Ovary (tissue), 9 donors: ENCODE data around the gene CCDC50. TPM values are rescaled to one million over a fixed set of nuclear protein-coding genes. Genes with fewer than 3 reads are reported as not detected.

Experiments used
- DNase-seq, 5 donors: peaks; one replicate each; pipeline ENCODE4 v3.0.0-alpha.2; 2019 to 2020
- H3K27ac ChIP-seq, 2 donors: fragments of 200-600 bp; one replicate each; pipeline versions ENCODE4 v1.5.1 to v1.8.0; 2019 to 2022
- H3K27me3 ChIP-seq: fragments of 200-600 bp; one replicate; pipeline ENCODE4 v1.8.0; 2022
- H3K36me3 ChIP-seq: fragments of 200-600 bp; sonication (generic); one replicate; pipeline ENCODE4 v1.5.1; 2019
- H3K4me1 ChIP-seq: one replicate; pipeline ENCODE4 v1.8.1; 2013; ENCODE audit warnings: mild to moderate bottlenecking, moderate library complexity; ENCODE audit not compliant: insufficient read depth
- H3K4me3 ChIP-seq: fragments of 200-600 bp; sonication (generic); one replicate; pipeline ENCODE4 v1.5.1; 2017
- H3K9me3 ChIP-seq, 2 donors: fragments of 200-600 bp in 1 of 2; sonication (generic) in 1 of 2; one replicate each; pipeline versions ENCODE4 v1.5.1 to v1.8.1; 2013 to 2019; ENCODE audit warnings: mild to moderate bottlenecking in 1 of 2, moderate library complexity in 1 of 2
- EP300 ChIP-seq: sonication (generic); formaldehyde crosslinking; IDR thresholded peaks from one replicate; pipeline ENCODE4 v1.6.1; 2017; ENCODE audit warnings: antibody characterized with exemption
- POLR2A ChIP-seq: fragments of 450-650 bp; IDR thresholded peaks from one replicate; pipeline ENCODE4 v1.6.1; 2017; ENCODE audit warnings: antibody characterized with exemption, mild to moderate bottlenecking, moderate library complexity
- WGBS, 3 donors: extraction: QIAGEN DNeasy Blood & Tissue Kit in 1 of 3; methylation state at CpG; one replicate each; pipeline versions ENCODE4 v1.1.5 to v1.1.7; 2013 to 2017; 5-methylcytosine and 5-hydroxymethylcytosine counted together
- intact Hi-C, 4 donors: fragments of 100-400 bp; cut with DNase I; formaldehyde crosslinking; loops; one replicate each; pipeline versions ENCODE4 v1.11.0 to v1.15.1; 2022 to 2023
- polyA plus RNA-seq, 2 donors: library from polyadenylated mRNA; stranded (reverse); fragments of 200-250 nt in 1 of 2; fragments of 350-450 nt in 1 of 2; fragmentation: Illumina TruSeq in 1 of 2; extraction: RNeasy Lipid Tissue Mini Kit (QIAGEN cat#74804) in 1 of 2; gene quantifications; one replicate each; pipeline ENCODE4 v1.2.3, GENCODE V29; 2013 to 2014
- total RNA-seq, 7 donors: library from RNA; depleted of rRNA in 2 of 7; stranded (reverse); fragments of >200 nt in 2 of 7; fragmentation: NEBNext Ultra II Directional in 3 of 7; extraction: Animal tissue kit (Norgen Biotek cat#: 25700) in 3 of 7; gene quantifications; one replicate each; pipeline versions ENCODE4 v1.1.0 to v1.2.4, GENCODE V29; 2016 to 2023
- TF ChIP-seq, protein P1 (sequence below), 3 donors: fragments of 450-650 bp in 2 of 3; fragments of 200-600 bp in 1 of 3; IDR thresholded peaks; one replicate each; pipeline versions ENCODE4 v1.5.1 to v1.8.0; 2016 to 2022; ENCODE audit warnings: antibody characterized with exemption in 3 of 3, mild to moderate bottlenecking in 1 of 3
- donor health status: DM: no; HTN: no; CAD: no; lungs with moderate emphysema.
- donor health status: DM: no; HTN: no; CAD: no.
- donor health status: Bipolar disorder and iron deficiency.
- donor health status: DM: yes; HTN: yes; CAD: no.
- donor health status: DM: no; HTN: no; CAD: no.
- donor health status: DM: yes; HTN: yes; CAD: no.

CCDC50 gene
- total and polyA plus RNA-seq, 9 donors: 39.6 to 85.9 (median 75.2) TPM

DNA sequence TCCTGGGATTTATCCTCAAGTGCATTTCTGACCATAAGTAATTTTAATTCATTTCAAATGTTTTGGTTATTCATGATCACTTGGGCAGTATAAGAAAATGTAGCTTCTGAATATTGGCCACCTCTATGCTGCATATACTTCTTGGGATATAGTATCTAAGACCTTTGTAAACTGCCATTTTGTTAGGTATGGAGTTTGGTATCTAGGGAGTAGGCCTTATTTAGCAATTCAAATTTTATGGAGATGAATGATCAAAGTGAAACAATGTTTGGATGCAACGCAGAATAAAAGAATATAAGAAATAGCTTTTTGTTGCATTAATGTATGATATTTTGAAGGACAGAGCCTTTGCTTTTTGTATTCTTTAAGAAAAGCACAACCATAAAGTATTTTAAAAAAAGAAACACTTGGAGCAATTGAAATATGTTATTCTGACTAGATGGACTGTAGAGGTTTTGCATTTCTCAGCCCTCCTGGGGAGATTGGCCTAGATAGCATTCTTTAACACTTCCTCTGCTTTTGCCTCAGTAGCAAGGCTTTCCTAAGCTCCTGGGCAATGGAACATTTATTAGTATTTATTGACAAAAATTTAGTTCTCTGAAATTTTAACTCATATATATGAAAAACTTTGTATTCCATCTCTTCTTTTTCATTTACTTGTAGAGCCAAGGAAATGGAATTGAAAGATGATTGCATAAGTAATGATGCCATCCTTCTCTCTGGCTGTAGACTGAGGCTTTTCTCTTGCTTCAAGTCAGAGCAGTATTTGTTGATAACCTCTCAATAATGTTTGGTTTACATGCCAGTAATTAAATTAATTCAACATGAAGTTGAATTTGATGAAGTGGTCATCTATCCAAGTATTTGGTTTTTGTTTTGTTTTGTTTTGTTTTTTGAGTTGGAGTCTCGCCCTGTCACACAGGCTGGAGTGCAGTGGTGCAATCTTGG lies 62.9 kb downstream of the CCDC50 start:
- Histone ChIP-seq H3K27ac (no peak overlapping the region), H3K9me3 (no peaks in the 10 kb centered on the region), H3K36me3 (no peaks in the 10 kb centered on the region), H3K27me3 (no peaks in the 10 kb centered on the region), H3K4me3 (no peak overlapping the region), H3K4me1 (no peaks in the 10 kb centered on the region)
- no peak for TF ChIP-seq POLR2A
- TF ChIP-seq EP300: no peak
- TF ChIP-seq, protein P1, sequence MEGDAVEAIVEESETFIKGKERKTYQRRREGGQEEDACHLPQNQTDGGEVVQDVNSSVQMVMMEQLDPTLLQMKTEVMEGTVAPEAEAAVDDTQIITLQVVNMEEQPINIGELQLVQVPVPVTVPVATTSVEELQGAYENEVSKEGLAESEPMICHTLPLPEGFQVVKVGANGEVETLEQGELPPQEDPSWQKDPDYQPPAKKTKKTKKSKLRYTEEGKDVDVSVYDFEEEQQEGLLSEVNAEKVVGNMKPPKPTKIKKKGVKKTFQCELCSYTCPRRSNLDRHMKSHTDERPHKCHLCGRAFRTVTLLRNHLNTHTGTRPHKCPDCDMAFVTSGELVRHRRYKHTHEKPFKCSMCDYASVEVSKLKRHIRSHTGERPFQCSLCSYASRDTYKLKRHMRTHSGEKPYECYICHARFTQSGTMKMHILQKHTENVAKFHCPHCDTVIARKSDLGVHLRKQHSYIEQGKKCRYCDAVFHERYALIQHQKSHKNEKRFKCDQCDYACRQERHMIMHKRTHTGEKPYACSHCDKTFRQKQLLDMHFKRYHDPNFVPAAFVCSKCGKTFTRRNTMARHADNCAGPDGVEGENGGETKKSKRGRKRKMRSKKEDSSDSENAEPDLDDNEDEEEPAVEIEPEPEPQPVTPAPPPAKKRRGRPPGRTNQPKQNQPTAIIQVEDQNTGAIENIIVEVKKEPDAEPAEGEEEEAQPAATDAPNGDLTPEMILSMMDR (IDR thresholded peaks at IDR 0.05): no peak
- 88 to 94% (median 89%) methylated on average over 2 of the region's 2 CpGs for WGBS, 3 donors
- no peak for DNase-seq
- intact Hi-C loops: no loop called here

DNA sequence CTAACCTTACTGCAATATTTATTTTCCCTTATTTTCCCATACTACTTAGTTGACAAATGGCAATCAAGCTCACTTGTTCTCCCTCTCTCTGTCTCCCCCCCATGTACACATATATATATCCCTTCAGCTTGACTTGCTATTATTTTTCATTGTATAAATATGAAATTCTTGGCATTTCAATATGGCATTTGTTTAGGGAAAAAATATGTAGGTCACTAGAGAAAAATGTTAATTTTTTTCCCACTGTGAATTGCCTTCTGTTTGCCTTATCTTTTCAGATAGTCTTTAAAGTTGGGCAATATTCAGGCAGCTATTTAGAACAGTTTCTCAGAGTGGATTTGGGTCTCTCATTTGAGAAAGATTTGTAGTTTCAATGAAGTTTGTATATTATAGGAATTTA lies 64.0 kb downstream of the CCDC50 start:
- Histone ChIP-seq H3K36me3 (no peaks in the 10 kb centered on the region), H3K4me1 (peaks cover 3% of the 10 kb centered on the region), H3K9me3 (no peaks in the 10 kb centered on the region), H3K4me3 (no peak overlapping the region), H3K27ac (no peak overlapping the region), H3K27me3 (no peaks in the 10 kb centered on the region)
- no peak for DNase-seq
- TF ChIP-seq, protein P1 (IDR thresholded peaks at IDR 0.05): no peak
- no peak for TF ChIP-seq EP300
- no peak for TF ChIP-seq POLR2A
- intact Hi-C loops: no loop called here

DNA sequence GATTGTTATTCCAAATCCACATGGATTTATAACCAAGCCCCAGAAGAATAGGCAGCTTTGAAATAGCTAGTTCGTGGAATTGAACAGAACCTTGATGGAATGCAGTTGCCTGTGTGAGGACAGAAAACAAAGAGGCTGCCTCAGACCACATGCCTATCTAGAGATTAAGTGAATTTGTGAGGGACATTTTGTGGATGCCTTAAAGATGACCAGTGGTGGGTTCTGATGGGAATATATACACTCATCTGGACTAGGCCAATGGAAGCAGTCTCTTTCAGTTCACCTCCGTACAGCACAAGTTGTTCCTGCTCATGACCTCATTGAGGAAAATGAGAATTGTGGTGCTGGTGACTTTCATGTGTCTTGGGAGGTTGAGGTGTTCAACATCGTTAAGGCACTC lies 68.6 kb downstream of the CCDC50 start:
- TF ChIP-seq, protein P1 (IDR thresholded peaks at IDR 0.05): no peak
- TF ChIP-seq EP300 (no peak), POLR2A (no peak)
- Histone ChIP-seq H3K4me3 (no peak overlapping the region), H3K36me3 (no peaks in the 10 kb centered on the region), H3K27me3 (no peaks in the 10 kb centered on the region), H3K9me3 (no peaks in the 10 kb centered on the region), H3K27ac (no peak overlapping the region), H3K4me1 (peaks cover 3% of the 10 kb centered on the region)
- DNase-seq: no peak
- 61 to 83% (median 64%) methylated on average over 3 of the region's 3 CpGs for WGBS, 3 donors
- intact Hi-C loops: loop anchor here in 1 of 4 donors (2.0 kb wide), 1 partner anchor 75 kb away; no protein-coding TSS in a partner anchor

DNA sequence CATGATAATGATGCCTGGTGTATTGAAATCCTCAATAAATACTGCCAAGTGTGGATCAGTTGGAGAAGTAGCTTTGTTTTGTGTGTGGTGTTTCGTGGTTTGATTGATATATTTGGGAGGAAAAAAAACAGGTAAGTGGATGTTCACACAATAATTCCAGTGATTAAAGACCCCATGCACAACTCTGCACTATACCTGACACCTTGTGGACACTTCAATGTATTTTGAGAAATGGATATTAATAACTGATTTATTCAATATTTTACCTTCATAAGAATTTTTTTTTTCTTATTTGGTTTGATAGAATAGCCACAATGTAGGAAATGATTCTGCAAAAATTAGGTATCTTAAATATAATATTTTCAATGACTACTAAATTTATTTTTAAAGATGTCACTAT lies 69.4 kb downstream of the CCDC50 start:
- intact Hi-C loops: no loop called here
- H3K4me1 ChIP-seq: peaks cover 3% of the 10 kb centered on the region

More for the DNA sequence above, 69.4 kb downstream of the CCDC50 start:
- Histone ChIP-seq H3K9me3 (no peaks in the 10 kb centered on the region), H3K4me3 (no peak overlapping the region), H3K27me3 (no peaks in the 10 kb centered on the region), H3K27ac (no peak overlapping the region), H3K36me3 (no peaks in the 10 kb centered on the region)
- TF ChIP-seq, protein P1 (IDR thresholded peaks at IDR 0.05): no peak
- TF ChIP-seq POLR2A: no peak
- TF ChIP-seq EP300: no peak
- WGBS, 3 donors: 89 to 94% (median 92%) methylated on average over 1 of the region's 1 CpG
- no peak for DNase-seq
